Activated T-helper 1 cell treated with Interleukin-2 at 50 U/mL for 16 hours (primary cell): ENCODE measurements around the gene TRIM25.

Experiments
- DNase-seq: peaks from one replicate; pipeline ENCODE4 v3.0.0-alpha.2; 2020; ENCODE audit warnings: low read depth

The TRIM25 gene

DNA sequence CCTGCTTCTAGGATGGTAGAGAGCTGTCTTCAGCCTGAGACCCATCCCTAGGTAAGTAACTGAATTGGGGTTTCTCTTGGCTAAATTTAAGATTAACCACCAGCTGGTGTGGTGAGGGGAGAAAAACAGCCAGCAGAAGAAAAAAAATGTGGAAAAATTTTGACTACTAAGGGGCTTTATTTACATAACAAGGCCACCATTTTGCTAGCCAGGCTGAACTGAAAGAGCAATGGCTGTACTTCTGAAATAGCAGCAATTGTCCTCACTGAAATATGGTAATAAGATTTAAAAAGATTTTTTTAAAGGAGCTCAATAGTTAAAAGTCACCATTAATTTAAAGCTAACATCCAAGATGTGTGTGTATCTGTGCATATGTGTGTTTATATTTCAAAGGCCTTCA lies 12.4 kb upstream of the TRIM25 start:
- DNase-seq, result no peak

DNA sequence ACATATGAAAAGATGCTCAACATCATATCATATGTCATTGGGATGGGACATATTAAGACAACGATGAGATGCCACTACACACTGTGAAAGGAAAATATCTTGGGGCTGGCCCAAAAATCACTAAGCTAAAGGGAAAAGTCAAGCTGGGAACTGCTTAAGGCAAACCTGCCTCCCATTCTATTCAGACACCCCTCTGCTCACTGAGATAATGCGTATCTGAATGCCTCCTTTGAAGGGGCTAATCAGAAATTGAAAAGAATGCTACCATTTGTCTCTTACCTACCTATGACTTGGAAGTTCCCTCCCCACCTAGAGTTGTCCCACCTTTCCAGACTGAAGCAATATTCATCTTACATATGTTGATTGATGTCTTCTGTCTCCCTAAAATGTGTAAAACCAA lies 11.2 kb upstream of the TRIM25 start:
- DNase-seq, result no peak

DNA sequence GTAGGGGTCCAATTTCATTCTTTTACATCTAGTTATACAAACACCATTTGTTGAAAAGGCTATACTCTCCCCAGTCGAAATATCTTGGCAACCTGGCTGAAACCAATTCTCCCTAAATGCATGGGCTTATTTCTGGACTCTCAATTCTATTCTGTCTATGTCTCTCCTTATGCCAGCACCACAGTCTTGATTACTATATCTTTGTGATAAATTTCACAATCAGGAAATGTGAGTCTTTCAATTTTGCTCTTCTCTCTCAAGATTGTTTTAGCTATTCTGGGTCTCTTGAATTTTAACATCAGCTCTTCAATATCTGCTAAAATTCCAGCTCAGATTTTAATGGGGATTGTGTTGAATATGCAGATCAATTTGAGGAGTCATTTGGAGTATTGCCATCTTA lies 5.9 kb upstream of the TRIM25 start:
- DNase-seq, result no peak

DNA sequence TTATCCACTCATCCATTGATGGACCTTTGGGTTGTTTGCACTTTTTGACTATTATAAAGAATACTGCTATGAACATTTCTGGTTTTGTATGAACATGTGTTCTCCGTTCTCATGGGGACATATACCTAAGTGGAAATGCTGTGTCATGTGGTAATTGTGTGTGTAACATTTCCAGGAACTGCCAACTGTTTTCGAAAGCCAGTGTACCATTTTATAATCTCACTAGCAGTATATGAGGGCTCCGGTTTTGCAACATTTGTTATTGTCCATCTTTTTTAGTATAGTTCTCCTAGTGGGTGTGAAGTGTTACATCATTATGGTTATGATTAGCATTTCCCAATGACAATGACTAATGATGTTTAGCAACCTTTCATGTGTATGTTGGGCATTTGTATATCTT lies 5.1 kb upstream of the TRIM25 start:
- no peak for DNase-seq

DNA sequence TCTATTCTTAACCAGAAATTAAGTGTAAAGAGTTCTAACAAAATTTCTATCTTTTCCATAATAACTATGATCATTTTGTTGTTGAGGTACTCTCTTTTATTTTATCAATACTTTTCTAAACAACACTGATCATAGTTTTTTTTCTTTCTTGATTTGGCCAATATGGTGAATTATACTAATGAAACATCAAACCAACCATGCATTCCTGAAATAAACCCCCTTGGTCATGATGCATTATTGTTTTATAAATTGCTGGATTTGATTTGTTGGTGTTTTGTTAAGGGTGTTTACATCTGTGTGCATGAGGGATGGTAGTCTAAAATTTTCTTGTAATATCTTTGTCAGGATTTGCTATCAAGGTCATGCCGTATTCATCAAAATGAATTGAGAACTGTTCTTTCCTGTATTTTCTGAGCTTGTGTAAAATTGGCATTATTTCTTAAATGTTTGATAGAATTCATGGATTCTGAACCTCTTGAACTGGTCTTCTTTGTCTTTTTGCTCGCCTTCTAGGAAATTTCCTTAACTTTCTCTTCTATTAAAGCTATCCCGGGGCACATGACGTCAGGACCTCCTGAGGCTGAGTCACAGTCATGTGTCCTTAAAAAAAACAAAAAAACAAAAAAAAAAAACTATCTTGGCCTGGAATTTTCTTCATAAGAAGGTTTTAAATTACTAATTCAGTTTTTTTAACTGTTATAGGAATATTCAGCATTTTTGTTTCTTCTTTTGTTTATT lies 3.9 kb upstream of the TRIM25 start:
- DNase-seq, result no peak

DNA sequence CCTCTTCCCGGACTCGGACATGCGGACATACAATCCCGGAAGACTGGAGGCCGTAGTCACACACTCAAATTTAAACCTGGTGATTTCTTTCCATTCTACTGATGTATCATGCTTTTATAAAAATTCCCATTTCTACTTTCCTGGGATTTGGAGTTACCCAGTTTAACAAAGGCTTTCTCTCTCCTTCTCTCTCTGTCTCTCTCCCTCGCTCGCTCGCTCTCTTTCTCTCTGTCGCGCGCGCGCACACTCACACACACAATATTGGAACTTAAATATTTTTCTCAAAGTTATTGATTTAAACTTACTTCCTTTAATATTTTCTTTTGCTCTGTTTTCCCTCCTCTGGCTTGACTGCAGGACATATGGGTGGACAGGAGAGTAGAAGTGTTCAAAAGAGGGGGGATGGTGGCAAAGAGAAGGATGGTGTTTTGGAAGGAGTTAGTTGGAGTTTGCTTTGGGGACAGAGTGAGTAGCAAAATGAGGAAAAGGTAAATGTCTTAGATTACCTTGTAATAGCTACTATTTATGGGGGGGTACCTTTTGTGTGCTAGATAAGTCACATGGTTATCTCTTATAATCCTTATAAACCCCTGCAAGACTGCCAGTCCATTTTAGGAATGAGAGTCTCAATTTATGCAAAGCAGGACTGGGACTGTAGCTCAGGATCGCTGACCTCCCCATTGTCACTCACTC lies 878 bp upstream of the TRIM25 start:
- DNase-seq, result no peak

DNA sequence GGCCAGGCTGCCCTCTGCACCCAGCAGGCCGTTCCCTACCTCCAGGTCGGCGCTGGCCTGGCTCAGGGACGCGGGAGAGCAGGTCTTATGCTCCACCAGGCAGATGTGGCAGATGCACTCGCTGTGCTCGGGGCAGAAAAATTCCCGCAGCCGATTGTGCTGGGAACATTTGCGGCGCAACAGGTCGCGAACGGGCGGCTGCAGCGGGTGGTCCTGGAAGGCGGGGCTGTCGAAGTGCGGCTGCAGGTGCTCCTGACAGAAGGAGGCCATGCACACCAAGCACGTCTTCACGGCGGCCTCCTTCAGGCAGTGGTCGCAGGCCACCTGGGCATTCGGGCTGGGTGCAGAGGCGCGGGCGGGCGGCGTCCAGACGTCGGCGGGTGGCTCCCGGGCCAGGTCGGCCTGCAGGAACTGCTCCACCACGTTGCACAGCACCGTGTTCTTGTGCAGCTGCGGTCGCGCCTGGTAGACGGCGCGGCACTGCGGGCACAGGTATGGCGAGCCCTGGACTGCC lies 439 bp downstream of the TRIM25 start:
- DNase-seq, result no peak

DNA sequence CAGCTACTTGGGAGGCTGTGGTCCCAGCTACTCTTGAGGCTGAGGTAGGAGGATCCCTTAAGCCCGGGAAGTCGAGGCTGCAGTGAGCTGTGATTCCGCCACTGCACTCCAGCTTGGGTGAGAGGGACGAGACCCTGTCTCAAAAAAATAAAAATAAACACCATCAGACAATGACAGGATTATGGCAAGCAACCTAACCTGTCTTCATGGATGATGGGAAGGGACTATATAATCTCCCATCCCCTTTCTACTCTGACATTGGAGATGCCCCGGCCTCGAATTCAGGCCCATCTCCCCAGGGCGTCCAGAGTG lies 893 bp downstream of the TRIM25 start:
- DNase-seq, result no peak

DNA sequence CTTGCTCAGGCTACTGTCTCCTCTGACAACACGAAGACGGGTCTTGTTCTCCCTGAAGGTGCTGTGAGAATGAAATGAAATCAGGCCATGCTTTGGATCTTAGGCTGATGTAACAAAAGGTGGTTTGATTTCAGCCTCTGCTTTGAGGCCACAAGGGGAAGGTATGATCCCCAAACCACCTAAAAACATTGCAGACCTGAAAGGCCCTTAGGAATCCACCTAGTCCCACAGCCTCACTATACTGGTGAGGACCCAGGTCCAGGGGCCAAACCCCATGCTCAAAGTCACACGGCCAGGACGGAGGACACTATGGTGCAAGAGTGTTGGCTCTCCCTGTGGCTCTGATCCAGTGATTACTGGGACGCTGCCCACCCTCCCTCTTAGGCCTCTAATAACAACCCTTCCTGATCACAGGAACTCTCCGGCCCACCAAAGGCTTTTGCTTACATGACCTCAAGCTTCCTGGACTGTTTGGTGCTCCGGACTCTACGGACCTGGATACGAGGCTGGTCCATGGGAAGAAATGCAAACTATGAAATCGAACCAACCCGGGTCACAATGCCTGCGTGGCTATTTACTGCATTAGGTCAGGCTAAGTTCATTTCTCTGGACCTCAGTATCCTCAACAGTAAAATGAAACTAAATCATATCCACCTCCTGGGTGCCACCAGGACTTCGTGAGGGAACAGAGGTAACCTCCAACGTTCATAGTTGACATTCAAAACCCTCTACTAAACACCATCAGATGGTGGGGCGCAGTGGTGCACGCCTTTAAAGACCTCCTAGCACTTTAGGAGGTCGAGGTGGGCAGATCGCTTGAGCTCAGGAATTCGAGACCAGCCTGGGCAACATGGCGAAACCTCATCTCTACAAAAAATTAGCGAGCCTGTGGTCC lies 1.5 kb downstream of the TRIM25 start:
- DNase-seq, result no peak

DNA sequence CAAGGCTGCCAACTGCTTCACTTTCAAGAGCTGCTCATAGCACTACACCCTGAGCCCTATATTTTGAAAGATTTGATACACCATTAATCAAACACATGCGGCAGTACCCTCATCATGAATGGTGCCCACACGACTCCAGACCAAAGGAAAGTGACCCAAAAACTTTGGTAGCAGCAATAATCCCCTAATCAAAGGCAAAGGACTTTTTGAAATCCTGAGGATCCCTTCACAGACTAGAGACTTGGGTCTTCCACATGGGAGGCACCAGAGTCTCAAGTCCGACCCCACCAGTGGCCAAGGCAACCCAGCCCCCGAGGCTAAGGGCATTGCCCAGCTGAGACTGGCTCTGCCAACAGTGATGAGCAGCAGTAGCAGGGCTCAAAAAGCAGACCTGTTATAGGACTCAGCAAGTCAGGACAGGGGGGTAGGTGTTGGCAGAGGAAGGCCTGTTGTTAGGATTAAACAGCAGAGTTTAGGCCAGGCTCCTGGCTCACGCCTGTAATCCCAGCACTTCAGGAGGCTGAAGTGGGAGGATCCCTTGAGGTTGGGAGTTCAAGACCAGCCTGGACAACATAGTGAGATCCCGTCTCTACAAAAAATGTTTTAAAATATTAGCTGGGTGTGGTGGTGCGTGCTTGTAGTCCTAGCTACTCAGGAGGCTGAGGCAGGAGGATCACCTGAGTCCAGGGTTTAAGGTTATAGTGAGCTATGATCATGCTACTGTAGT lies 3.2 kb downstream of the TRIM25 start:
- DNase-seq, result no peak

DNA sequence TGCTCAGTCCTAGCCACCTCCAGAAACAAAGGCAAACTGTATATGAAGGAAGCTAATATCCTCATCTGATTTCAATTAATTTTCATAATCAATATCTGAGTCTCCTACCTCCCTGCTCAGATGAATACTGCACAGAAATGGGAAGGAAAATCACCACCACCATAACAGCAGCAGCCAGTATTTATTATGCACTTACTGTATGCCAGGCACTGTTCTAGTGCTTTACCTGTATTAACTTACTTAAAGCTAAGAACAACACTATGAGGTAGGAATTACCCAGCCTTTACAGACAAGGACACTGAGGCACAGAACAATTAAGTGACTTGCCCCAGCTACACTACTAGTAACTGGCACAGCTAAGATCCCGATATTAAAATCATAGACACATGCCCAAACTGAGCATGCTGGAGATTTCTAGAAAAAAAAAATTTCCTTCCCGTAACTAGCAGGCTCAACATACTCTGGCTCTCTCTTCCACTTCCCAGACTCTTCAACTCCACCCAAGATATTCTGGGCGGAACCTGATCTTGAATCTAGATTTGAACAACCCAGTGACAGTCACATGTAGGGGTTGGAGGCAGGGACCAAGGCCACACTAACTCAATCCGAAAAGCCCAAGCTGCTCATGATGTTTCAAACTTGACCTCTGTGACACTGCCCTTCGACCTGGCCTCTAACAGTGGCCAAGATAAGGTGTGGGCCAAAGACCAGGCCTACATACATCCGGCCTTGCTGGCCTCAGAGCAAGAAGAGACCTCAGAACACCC lies 3.9 kb downstream of the TRIM25 start:
- no peak for DNase-seq

DNA sequence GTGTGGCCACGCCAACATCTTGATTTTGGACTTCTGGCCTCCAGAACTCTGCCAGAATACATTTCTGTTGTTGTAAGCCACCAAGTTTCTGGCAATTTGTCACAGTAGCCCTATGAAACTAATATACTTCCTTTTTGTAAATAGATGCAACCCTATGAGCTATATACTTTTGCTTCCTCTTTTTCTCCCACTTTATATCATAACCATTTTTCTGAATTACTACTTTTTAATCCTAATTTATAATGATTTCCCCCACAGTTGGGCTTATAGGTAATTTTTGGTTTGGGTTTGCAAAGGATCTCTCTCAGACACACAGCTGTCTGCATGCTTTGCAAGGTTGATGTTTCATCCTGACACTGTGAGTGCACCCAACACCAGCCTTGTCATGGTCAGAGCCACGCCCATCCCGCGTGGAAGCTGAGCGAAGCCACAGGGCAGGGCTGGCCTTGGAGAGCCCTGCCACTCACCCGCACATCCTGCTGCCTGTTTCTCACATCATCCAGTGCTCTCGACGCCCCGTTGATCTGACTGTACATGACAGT lies 5.8 kb downstream of the TRIM25 start:
- DNase-seq, result no peak

DNA sequence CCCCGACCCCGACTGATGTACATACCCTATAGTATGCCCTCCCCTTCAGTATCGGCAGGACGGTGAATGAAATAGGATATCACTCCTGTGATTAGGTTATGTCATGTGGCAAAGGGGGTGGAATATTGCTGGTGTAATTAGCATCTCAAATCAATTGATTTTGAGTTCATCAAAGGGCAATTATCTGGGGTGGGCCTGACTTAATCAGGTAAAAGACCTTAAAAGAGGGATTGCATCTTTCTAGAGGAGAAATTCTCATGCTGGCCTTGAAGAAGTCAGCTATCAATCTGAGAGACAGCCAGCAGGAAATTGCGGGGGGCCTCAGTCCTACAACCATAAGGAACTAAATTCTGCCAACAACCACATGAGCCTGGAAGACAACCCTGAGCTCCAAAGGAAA lies 10.3 kb downstream of the TRIM25 start:
- no peak for DNase-seq

DNA sequence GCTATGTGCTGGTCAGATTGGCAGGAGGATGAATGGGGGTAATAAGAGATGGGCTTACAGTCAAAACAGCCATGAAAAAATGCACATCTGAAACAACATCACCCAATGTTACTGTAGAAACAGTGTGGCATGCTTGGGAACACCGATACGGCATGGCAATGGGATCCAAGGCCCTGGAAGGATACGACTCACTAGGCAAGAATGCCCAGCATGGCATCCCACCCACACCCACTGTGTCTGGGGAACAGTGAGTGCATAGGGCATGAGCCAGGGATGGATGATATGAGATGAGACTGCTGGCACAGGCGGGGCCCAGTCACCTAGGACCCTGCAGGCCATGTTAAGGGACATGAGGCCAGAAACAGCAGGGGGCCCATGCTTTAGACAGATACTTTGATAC lies 11.5 kb downstream of the TRIM25 start:
- no peak for DNase-seq

DNA sequence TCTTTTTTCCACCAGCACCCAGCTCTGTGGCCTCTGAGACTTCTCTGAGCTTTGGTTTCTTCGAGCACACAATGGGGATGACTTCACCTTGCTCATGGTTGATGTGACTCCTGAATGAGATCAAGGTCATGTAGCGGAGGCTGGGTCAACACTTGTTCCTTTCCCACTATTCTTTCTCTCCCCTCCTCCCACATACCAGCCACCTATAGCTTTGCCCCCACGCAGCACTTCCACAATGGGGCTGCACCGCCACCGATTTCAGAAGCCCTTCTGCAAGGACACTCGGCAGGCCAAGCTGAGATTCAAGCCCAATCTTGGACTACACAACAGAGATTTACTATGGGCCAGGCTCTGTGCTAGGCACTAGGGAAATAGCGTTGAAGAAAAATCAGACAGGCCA lies 14.4 kb downstream of the TRIM25 start:
- no peak for DNase-seq

DNA sequence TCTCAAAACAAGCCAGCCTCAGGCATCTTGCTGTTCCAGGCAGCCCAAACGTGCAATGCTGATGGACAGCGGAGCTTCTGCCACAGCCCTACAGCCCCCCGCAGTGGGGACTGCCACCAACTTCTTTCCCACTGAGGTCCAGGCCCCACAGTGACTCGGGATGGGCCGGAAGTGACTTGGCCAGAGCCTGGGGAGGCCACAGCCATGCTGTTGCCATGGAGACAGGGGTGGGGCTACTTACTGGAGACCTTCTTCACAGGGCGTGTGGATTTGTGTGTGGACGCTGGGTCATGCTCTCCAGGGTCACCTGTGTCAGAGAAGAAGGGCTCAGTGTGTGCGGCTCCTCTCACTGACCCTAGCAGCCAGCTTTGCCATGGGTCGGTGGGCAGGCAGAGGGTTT lies 15.0 kb downstream of the TRIM25 start:
- no peak for DNase-seq

DNA sequence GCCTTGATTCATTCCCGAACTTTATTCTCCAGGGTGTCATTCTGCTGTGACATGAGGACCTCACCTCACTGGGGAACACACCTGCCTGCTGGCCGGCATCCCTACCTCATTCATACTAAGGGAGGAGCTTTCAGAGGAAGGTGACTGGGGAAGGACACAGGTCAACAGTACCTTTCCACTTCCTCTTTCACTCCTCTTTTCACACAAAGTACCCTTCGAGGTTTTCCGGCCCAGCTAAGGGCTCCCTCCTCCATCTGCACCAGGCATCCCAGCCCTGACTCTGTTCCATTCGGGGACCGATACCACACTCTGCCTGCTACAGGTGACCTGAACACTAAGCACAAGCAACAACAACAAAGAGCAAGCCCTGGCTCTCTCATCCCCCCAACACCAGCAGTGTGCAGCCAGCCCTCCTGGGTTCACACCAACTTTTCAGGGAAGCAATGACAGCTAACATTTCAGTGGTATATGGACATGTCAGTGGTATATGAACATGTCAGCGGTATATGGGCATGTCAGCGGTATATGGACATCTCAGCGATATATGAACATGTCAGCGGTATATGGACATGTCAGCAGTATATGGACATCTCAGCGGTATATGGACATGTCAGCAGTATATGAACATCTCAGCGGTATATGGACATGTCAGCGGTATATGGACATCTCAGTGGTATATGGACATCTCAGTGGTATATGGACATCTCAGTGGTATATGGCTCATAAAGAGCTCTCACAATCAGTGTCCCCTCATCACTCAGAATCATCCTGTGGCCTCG lies 16.0 kb downstream of the TRIM25 start:
- DNase-seq, result no peak

DNA sequence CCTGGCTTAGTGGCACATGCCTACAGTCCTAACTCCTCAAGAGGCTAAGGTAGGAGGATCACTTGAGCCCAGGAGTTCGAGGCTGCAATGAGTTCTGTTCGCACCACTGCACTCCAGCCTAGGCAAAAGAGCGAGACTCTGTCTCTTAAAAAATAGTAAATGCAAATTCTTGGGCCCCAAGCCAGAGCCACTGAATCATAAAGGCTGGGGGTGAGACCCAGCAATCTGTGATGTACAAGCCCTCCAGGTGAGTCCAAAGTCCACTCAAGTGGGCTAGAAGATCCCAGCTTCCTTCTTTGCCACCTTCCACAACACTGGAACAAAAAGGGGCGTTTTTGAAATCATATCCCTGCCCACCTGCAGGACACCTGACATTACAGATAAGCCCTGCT lies 16.9 kb downstream of the TRIM25 start:
- no peak for DNase-seq

DNA sequence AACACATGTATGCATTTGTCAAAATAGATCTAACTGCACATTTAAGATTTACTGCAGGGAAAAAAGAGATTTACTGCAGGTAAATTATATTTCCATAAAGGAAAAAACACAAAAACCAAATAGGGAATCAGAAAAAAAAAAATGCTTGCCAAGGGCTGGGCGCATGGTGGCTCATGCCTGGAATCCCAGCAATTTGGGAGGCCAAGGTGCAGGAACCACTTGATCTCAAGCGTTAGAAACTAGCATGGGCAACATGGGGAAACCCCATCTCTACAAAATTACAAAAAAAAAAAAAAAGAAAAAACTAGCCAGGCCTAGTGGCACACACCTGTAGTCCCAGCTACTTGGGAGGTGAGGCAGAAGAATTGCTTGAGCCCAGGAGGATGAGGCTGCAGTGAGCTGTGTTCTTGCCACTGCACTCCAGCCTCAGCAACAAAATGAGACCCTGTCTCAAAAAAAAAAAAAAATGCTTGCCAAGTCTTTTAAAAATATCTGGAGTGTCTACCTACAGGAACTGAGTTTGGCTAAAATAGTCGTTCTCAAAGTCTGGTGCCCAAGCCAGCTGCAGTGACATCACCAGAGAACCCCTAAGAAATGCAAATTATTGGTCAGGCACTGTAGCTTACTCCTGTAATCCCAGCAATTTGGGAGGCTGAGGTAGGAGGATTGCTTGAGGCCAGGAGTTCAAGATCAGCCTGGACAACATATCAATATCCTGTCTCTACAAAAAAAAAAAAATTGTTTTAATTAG lies 17.5 kb downstream of the TRIM25 start:
- no peak for DNase-seq
